Cardiac fibroblast (primary cell): Measurements from ENCODE around the gene RBM20.

Experiments
- DNase-seq, 2 donors: peaks; one replicate each; pipeline versions ENCODE4 v3.0.0 to v3.0.0-alpha.2; 2010; ENCODE audit warnings: low read depth in 2 of 2
- H3K4me3 ChIP-seq, 2 donors: replicated peaks in 1 of 2; 1 replicate in 1 of 2; 2 replicates in 1 of 2; pipeline ENCODE4 v1.5.1; 2011; ENCODE audit warnings: low read depth in 2 of 2, low read length in 2 of 2, mild to moderate bottlenecking in 2 of 2, moderate library complexity in 1 of 2
- TF ChIP-seq, protein P1 (sequence below): IDR thresholded peaks from one replicate; pipeline ENCODE4 v1.5.1; 2011; ENCODE audit warnings: low read depth, mild to moderate bottlenecking, low read length, inconsistent platforms

Gene RBM20

DNA sequence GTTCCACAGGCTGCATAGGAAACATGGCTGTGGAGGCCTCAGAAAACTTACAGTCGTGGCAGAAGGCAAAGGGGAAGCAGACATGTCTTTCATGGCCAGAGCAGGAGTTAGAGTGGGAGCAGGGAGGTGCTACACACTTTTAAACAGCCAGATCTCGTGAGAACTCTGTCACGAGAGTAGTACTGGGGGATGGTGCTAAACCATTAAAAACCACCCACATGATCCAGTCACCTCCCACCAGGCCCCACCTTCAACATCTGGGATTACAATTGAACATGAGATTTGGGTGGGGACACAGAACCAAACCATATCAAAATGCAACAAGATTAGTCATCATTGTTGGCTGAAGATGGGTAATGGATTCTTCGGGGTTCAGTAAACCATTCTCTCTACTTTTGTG, 162.2 kb downstream of the RBM20 start:
- no peak overlapping the region for H3K4me3 ChIP-seq
- DNase-seq, result no peak
- TF ChIP-seq, protein P1, sequence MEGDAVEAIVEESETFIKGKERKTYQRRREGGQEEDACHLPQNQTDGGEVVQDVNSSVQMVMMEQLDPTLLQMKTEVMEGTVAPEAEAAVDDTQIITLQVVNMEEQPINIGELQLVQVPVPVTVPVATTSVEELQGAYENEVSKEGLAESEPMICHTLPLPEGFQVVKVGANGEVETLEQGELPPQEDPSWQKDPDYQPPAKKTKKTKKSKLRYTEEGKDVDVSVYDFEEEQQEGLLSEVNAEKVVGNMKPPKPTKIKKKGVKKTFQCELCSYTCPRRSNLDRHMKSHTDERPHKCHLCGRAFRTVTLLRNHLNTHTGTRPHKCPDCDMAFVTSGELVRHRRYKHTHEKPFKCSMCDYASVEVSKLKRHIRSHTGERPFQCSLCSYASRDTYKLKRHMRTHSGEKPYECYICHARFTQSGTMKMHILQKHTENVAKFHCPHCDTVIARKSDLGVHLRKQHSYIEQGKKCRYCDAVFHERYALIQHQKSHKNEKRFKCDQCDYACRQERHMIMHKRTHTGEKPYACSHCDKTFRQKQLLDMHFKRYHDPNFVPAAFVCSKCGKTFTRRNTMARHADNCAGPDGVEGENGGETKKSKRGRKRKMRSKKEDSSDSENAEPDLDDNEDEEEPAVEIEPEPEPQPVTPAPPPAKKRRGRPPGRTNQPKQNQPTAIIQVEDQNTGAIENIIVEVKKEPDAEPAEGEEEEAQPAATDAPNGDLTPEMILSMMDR, result no peak

DNA sequence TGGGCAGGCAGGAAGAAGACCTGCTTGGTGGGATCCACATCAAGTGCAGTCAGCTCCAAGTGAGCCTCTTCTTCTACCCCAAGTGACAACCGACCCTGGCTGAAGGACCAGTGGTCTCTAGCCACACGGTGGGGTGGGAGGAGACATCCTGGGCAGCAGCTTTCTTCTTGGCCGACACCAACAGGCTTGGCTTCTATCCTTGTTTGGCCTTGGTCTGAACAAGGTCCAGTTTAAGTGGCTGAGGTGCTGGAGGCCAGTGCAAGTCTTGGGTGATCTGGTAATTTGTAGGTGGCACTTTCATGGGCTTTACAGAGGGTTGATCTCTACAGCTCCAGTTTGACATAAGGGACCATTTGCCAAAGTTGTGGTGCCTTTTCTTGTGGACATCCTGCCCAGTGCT, 164.0 kb downstream of the RBM20 start:
- no peak for DNase-seq
- no peak overlapping the region for H3K4me3 ChIP-seq
- TF ChIP-seq, protein P1, result no peak

DNA sequence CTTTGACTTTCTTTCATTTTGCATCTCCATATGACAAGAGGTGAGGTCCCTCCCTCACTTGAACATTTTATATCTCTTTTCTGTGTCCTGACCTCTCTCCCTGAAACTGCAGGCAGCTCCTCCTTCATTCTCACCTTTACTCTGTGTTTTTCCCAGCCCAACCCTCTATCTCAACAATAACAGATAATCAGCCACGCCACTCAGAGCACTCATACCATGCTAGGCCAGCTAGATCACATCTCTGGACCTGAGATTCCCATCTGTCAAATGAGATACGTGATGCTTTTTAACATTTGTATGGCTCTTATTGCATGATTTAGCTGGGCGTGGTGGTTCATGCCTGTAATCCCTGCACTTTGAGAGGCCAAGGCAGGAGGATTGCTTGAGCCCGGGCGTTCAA, 164.5 kb downstream of the RBM20 start:
- TF ChIP-seq, protein P1, result no peak
- no peak overlapping the region for H3K4me3 ChIP-seq
- no peak for DNase-seq

DNA sequence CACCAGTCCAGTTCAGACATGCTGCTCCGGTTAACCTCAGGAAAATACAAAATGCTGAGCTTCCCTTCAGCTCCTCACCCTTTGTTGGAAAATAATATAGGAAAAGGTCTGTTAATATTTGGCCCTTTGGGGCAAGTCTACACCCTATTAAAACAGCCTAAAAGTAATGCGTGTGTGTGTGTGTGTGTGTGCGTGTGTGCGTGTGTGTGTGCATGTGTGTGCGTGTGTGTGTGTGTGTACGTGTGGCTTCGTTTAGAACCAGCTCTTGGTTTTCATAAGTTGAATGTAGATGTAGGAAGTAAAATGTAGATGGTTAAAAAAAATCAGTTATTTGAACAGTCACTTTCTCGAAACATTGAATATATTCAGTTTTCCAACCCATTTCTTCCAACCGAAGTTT, 166.5 kb downstream of the RBM20 start:
- no peak for DNase-seq
- no peak overlapping the region for H3K4me3 ChIP-seq
- TF ChIP-seq, protein P1, result no peak

DNA sequence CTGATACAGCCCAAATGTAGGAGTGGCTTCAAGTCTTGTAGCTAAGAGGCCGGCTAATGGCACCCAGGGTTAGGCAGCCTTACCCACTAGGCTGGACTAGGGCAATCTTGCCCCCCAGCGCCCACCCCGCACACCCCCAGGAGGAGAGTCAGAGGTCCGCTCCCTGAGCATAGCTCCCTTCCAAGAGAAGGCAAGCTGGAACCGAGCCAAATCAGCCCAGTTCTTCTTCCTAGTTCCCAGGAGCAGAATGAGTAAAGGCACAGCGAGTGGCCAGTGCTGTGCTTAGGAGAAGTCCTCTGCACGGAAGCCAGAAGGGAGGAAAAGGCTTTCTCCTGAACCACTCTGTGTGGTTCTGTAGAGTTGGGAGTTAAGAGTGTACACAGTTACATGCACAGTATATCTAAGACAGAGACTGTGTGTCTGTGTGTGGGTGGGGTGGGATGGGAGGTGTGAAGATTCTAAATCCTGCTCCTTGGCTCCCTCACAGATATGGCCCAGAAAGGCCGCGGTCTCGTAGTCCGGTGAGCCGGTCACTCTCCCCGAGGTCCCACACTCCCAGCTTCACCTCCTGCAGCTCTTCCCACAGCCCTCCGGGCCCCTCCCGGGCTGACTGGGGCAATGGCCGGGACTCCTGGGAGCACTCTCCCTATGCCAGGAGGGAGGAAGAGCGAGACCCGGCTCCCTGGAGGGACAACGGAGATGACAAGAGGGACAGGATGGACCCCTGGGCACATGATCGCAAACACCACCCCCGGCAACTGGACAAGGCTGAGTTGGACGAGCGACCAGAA, 167.8 kb downstream of the RBM20 start:
- no peak for DNase-seq
- TF ChIP-seq, protein P1, result no peak
- no peak overlapping the region for H3K4me3 ChIP-seq

DNA sequence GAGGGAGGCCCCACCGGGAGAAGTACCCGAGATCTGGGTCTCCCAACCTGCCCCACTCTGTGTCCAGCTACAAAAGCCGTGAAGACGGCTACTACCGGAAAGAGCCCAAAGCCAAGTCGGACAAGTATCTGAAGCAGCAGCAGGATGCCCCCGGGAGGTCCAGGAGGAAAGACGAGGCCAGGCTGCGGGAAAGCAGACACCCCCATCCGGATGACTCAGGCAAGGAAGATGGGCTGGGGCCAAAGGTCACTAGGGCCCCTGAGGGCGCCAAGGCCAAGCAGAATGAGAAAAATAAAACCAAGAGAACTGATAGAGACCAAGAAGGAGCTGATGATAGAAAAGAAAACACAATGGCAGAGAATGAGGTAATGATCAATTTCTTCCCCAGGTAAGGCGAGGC, 168.4 kb downstream of the RBM20 start:
- no peak for DNase-seq
- H3K4me3 ChIP-seq, result no peak overlapping the region
- TF ChIP-seq, protein P1, result no peak
